Transverse colon (tissue), 3 donors: ENCODE results near the gene DMAC2.

Source experiments
- CTCF ChIP-seq, 5 experiments: fragments of 200-600 bp in 3 of 5; fragments of 450-650 bp in 2 of 5; sonication (generic) in 3 of 5; IDR thresholded peaks; 1 replicate in 2 of 5; 2 replicates in 3 of 5; pipeline ENCODE4 v1.5.1; 2016 to 2017; ENCODE audit warnings: antibody characterized with exemption in 5 of 5, inconsistent platforms in 3 of 5, mild to moderate bottlenecking in 2 of 5, moderate library complexity in 1 of 5
- EP300 ChIP-seq: sonication (generic); formaldehyde crosslinking; IDR thresholded peaks from one replicate; pipeline ENCODE4 v1.6.1; 2017; ENCODE audit warnings: antibody characterized with exemption, low read depth
- POLR2A ChIP-seq: fragments of 450-650 bp; IDR thresholded peaks from one replicate; pipeline ENCODE4 v1.6.1; 2016; ENCODE audit warnings: antibody characterized with exemption, mild to moderate bottlenecking, moderate library complexity

- TF ChIP-seq CTCF (IDR thresholded peaks at IDR 0.05) (no peak), EP300 (no peak), POLR2A (no peak)
These were observed 55.4 kb downstream of the DMAC2 start for GRCh38 chr19:41384351-41384750.
